ENCODE measurements around the gene WTAP.

DNA sequence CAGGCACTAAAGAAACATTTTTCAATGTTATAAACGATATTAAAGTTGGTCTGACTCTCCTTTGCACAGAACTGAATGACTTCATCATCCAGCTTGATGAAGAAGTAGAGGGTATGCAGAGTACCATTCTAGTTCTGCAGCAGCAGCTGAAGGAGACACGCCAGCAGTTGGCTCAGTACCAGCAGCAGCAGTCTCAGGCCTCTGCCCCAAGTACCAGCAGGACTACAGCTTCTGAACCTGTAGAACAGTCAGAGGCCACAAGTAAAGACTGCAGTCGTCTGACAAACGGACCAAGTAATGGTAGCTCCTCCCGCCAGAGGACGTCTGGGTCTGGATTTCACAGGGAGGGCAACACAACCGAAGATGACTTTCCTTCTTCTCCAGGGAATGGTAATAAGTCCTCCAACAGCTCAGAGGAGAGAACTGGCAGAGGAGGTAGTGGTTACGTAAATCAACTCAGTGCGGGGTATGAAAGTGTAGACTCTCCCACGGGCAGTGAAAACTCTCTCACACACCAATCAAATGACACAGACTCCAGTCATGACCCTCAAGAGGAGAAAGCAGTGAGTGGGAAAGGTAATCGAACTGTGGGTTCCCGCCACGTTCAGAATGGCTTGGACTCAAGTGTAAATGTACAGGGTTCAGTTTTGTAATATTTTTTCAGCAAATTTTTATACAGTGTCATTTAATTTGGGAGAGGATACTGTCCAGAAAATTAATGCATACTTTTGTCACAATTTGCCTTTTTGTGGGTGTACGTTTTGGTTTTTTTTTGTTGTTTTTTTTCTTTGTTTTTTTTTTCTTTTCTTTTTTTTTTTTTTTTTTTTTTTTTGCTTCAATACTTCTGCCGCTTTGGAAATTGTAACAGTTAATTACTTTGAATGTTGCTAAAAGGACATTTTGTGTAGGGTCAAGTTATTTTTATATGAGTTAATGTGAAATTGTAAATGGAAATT is 27.9 kb downstream of the WTAP start:
- TF ChIP-seq, protein P1, sequence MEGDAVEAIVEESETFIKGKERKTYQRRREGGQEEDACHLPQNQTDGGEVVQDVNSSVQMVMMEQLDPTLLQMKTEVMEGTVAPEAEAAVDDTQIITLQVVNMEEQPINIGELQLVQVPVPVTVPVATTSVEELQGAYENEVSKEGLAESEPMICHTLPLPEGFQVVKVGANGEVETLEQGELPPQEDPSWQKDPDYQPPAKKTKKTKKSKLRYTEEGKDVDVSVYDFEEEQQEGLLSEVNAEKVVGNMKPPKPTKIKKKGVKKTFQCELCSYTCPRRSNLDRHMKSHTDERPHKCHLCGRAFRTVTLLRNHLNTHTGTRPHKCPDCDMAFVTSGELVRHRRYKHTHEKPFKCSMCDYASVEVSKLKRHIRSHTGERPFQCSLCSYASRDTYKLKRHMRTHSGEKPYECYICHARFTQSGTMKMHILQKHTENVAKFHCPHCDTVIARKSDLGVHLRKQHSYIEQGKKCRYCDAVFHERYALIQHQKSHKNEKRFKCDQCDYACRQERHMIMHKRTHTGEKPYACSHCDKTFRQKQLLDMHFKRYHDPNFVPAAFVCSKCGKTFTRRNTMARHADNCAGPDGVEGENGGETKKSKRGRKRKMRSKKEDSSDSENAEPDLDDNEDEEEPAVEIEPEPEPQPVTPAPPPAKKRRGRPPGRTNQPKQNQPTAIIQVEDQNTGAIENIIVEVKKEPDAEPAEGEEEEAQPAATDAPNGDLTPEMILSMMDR (IDR thresholded peaks at IDR 0.05) = no peak
- no peak for TF ChIP-seq POLR2A (IDR thresholded peaks at IDR 0.05)

All from Peyer's patch (tissue), 4 donors.